ENCODE measurements around the gene ECPAS.

DNA sequence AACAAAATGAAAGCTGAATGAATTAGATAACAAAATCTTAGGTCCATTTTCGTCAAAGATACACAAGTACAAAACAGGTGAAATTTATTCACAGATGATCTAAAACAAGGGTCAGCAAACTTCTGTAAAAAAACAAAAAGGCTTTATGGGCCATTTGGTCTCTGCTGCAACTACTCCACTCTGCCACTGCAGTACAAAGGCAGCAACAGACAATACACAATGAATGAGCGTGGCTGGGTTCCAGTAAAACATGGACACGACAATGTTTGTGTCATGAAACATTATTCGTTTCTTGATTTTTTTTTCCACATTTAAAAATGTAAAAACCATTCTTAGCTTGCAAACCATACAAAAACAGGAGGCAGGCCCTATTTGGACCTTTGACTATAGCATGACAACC lies 71.9 kb downstream of the ECPAS start:
- TF ChIP-seq CTCF (IDR thresholded peaks at IDR 0.05) (no peak), EZH2 (IDR thresholded peaks at IDR 0.05; ENCODE audit: borderline replicate concordance, insufficient read depth, low read depth, low read length, poor library complexity, severe bottlenecking) (no peak)

Measured in B cell (primary cell).